ENCODE data around the gene PSAT1. TPM values are rescaled to one million over a fixed set of nuclear protein-coding genes. Genes with fewer than 3 reads are reported as not detected.

PSAT1 gene
- total RNA-seq, 1 experiment from 2014 or later, result 215 TPM

DNA sequence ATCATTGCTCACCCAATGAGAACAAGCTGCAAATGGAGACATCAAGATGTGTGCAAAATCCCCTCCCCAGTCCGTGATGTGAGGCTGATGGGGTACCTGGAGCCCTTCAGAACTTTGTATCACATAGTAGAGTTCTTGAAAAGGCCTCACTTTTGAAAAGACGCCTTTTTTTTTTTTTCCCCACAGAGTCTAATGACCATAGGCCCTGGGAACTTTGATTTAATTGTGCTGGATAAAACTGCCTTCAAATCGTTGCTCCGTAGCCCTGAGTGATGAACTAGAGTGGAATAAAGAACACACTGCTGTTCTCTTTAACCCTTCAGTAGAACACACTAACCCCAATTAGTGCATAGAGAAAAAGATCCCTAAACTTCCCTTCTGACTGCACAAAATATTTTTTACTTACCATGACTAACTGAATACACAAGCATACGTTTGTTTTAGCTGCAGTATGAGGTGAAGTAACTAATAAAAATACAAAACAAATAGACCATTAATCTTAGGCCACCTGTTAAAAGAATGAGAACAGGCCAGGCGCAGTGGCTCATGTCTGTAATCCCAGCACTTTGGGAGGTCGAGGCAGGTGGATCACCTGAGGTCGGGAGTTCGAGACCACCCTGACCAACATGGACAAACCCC, 15.1 kb downstream of the PSAT1 start:
- no peaks in the 10 kb centered on the region for H3K23me2 ChIP-seq (ENCODE audit: insufficient read length, low read depth, low read length, poor library complexity, severe bottlenecking)
- no peak overlapping the region for H4K5ac ChIP-seq (ENCODE audit: insufficient read length, low read depth, low read length)
- H3K23ac ChIP-seq (ENCODE audit: insufficient read length, low read depth, low read length), result no peak overlapping the region
- no peak overlapping the region for H3K4me2 ChIP-seq (ENCODE audit: insufficient read depth, insufficient read length, low read length)
- no peak overlapping the region for H3K18ac ChIP-seq (ENCODE audit: insufficient read length, low read depth, low read length)
- H2BK15ac ChIP-seq (ENCODE audit: low read depth, low read length), result no peak overlapping the region
- H3K9ac ChIP-seq (ENCODE audit: extremely low read depth, insufficient read length, low read length), result no peak overlapping the region
- H4K91ac ChIP-seq (ENCODE audit: insufficient read length, low read depth, low read length), result no peak overlapping the region
- Mint-ChIP-seq H3K9me3 (no peaks in the 10 kb centered on the region), H3K27ac (peak overlapping the region; percentile 29 to 53 (median 44); a peak in 4 of 7 replicates), H3K36me3 (ENCODE audit: insufficient read depth in 1 of 3, low read depth in 3 of 3) (peaks cover 69 to 92% (median 81%) of the 10 kb centered on the region in 3 experiments), H3K27me3 (ENCODE audit: low read depth) (no peaks in the 10 kb centered on the region), H3K4me1 (peaks cover 0 to 6% of the 10 kb centered on the region in 2 experiments; a peak in 1 of 4 replicates), H3K4me3 (no peak overlapping the region)
- H3K79me1 ChIP-seq (ENCODE audit: insufficient read depth, low read depth, low read length, poor library complexity, severe bottlenecking), result peaks cover 3% of the 10 kb centered on the region
- H3K4me1 ChIP-seq (ENCODE audit: insufficient read depth, low read length), result no peaks in the 10 kb centered on the region
- no peaks in the 10 kb centered on the region for H4K20me1 ChIP-seq (ENCODE audit: control insufficient read depth, insufficient read depth, insufficient read length)
- H2AK5ac ChIP-seq (ENCODE audit: insufficient read length, low read length), result no peak overlapping the region
- no peak overlapping the region for H3K4ac ChIP-seq (ENCODE audit: low read depth, low read length)
- no peak overlapping the region for H4K8ac ChIP-seq (replicated peaks; ENCODE audit: insufficient read length, low read depth, low read length)
- TF ChIP-seq, protein P1, sequence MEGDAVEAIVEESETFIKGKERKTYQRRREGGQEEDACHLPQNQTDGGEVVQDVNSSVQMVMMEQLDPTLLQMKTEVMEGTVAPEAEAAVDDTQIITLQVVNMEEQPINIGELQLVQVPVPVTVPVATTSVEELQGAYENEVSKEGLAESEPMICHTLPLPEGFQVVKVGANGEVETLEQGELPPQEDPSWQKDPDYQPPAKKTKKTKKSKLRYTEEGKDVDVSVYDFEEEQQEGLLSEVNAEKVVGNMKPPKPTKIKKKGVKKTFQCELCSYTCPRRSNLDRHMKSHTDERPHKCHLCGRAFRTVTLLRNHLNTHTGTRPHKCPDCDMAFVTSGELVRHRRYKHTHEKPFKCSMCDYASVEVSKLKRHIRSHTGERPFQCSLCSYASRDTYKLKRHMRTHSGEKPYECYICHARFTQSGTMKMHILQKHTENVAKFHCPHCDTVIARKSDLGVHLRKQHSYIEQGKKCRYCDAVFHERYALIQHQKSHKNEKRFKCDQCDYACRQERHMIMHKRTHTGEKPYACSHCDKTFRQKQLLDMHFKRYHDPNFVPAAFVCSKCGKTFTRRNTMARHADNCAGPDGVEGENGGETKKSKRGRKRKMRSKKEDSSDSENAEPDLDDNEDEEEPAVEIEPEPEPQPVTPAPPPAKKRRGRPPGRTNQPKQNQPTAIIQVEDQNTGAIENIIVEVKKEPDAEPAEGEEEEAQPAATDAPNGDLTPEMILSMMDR (conservative IDR thresholded peaks at IDR 0.05), result no peak
- WGBS (ENCODE audit: extremely low coverage, insufficient read length, low lambda C conversion rate), result no CpG with 5 or more reads among the region's 9 CpGs
- no peak overlapping the region for H2AFZ ChIP-seq (ENCODE audit: low read length)
- no peak overlapping the region for H3K14ac ChIP-seq (ENCODE audit: insufficient read depth, low read length)
- no peaks in the 10 kb centered on the region for H3K27me3 ChIP-seq (ENCODE audit: insufficient read depth, low read length)
- H2BK120ac ChIP-seq (ENCODE audit: low read depth, low read length, poor library complexity, severe bottlenecking), result no peak overlapping the region
- H2BK5ac ChIP-seq (ENCODE audit: insufficient read length, low read length), result no peak overlapping the region
- H2BK12ac ChIP-seq (ENCODE audit: insufficient read length, low read depth, low read length), result no peak overlapping the region
- H3K9me3 ChIP-seq (ENCODE audit: control insufficient read depth, low read depth, low read length), result no peaks in the 10 kb centered on the region
- H2BK20ac ChIP-seq (ENCODE audit: low read depth, low read length, poor library complexity, severe bottlenecking), result no peak overlapping the region
- no peak overlapping the region for H3K56ac ChIP-seq (ENCODE audit: insufficient read length, low read depth, low read length)
- no peak for DNase-seq
- H3K27ac ChIP-seq (ENCODE audit: insufficient read length, low read depth, low read length), result no peak overlapping the region
- no peak overlapping the region for H3T11ph ChIP-seq (ENCODE audit: low read length)
- no peaks in the 10 kb centered on the region for H3K79me2 ChIP-seq (ENCODE audit: insufficient read depth, low read length)
